ENCODE results near the gene HOXD12.

Gene HOXD12, protein sequence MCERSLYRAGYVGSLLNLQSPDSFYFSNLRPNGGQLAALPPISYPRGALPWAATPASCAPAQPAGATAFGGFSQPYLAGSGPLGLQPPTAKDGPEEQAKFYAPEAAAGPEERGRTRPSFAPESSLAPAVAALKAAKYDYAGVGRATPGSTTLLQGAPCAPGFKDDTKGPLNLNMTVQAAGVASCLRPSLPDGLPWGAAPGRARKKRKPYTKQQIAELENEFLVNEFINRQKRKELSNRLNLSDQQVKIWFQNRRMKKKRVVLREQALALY

DNA sequence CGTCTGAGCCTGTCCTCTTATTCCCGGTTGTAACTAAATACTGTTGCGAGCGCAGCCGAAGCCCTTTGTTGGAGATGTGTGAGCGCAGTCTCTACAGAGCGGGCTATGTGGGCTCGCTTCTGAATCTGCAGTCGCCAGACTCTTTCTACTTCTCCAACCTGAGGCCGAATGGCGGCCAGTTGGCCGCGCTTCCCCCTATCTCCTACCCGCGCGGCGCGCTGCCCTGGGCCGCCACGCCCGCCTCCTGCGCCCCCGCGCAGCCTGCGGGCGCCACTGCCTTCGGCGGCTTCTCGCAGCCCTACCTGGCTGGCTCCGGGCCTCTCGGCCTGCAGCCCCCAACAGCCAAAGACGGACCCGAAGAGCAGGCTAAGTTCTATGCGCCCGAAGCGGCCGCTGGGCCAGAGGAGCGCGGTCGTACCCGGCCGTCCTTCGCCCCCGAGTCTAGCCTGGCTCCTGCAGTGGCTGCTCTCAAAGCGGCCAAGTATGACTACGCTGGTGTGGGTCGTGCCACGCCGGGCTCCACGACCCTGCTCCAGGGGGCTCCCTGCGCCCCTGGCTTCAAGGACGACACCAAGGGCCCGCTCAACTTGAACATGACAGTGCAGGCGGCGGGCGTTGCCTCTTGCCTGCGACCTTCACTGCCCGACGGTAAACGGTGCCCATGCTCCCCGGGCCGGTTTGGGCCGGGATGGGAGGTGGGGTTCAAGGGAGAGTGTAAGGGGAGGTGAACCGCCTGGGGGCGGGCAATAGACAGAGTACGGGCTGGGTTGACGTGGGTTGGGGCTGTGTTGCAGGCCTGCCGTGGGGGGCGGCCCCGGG is at the start of gene HOXD12:
TSS of gene HOXD12 (plus strand) at position 68 of the 819 bp plus-strand sequence. CDS start at position 75, 7 bp downstream.
- no peak for DNase-seq

DNA sequence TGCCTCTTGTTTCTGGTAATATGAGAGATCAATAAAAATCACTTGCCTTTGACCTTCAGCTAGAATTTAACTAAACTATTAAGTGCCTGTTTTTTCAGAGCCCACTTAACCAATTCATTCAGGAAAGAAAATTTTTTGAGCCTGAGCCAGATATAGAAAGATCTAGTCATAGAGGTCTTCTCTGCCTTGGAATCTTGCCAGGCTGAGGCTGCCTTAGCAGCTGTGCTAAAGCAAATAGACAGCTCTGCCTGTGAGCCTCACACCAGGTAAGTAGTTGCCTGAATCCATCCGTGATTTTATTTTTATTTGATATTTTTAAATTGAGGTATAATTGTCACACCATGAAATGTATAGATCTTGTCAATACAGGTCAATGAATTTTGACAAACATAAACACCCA is 43.2 kb upstream of the HOXD12 start:
- no peak for DNase-seq

DNA sequence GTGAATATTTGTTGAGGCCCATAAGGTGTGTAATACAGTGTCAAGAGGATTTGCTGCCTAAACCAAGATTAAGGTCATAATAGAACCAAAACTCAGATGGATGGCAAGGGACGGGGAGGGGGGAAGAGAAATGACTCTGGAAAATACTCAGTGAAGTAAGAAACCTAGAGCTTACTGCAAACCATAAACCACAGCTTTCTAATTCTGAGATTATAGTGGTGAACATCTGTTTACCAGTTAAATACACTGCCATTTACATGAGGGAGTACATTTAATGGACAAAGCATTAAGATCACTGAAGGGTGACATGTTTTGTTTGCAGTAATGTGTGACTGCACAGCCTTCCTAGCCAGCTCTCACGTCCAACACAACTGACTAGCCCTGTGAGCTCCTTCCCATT is 35.6 kb upstream of the HOXD12 start:
- DNase-seq = no peak

DNA sequence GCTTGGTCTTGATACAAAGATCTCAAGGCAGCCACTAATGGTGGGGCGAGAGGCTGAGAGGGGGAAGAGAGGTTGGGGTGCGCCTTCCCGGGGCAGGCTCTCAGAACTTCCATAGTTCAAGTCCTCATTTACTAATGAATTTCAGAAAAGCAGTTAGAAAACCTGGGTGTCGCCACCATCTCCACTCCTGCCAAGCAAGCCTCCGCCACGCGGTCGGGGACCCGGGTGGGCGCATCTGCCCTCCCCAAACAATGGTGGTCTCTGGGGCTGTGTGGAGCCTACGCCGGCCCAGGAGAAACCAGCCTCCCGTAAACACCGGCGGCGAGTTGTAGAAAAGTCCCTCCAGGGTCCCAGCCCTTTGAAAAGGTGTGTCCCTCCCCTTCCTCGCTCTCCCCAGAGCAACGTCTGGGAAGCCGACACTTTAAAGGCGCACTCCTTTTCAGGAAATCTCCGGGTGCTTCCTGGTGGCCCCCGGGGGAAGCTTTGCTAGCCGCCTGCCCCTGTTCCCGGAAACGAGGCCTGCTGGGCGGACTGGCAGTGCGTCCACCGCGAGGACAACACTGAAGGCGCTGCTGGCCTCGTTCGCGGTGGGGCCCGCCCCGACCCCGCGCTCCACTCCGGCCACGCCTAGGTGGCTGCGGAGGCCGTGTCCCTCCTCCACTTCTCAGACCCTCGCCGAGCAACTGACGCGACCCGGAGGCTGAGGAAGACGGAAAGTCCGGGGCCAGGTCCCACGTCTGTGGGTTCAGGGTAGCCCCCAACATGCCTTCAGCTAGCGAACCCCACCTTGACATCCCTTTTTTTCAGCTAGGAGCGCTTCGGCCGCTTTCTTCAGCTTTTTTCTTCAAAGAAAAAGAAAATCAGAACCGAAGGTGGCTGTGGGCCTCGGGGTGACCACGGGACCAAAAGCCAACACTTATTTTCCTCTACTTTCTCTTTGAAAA is 32.7 kb upstream of the HOXD12 start:
- DNase-seq = no peak

DNA sequence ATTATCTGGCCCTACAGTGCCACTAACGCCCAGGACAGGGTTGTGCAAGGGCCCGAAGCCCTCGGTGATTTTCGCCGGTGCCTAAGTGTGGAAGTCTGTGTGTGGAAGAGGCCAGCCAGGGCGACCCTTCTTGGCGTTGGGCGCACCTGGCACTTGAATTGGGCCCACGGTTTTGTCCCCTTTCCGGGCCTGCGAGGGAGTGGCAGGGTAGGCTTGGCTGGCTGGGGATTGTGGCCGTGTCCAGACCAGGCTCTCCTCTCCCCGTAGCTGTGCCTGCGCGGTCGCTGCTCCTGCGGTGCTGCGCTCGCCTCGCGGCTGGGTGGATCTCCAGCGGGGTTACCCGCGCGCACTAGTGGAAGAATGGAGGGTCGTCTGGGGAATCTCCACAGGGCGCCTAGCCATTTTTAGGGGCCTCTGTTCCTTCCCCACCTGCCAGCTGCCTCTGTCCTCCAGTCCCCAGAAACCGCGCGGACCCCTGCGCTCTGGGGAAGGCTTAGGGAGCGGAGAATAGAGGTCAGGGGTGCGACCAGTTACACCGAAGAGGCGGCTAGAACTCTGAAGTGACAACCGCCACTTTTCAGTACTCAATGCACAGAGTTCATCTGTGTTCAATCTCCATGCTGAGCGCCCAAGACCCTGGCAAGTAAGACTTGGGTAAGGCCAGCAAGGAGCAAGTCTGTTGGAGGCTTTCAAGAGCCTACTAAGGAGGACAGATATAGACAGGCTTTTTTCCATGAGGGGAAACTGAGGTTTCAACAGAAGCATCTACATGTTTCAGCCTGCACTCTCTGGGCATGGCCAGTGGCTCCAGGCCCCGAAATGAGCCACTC is 31.8 kb upstream of the HOXD12 start:
- DNase-seq = no peak

DNA sequence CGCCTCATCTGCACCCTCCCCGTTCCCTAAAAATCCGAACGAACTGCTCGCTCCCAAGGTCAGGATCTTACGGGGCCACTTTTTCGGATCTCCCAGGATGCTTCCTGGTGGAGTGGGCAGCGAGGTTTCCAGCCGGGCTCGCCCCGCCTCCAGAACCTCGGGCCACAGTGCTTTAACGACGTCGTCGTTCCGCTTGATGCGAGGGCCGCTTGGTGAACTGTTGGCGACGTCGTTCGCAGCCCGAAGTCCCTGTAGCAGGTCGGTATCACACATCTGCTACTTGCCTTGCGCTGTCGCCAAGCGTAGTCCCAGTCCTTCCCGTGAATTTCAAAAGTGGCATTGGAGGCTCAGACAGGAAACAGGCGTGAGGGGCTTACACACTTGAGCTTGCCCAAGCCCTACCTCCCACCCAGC is 31.2 kb upstream of the HOXD12 start:
- no peak for DNase-seq

DNA sequence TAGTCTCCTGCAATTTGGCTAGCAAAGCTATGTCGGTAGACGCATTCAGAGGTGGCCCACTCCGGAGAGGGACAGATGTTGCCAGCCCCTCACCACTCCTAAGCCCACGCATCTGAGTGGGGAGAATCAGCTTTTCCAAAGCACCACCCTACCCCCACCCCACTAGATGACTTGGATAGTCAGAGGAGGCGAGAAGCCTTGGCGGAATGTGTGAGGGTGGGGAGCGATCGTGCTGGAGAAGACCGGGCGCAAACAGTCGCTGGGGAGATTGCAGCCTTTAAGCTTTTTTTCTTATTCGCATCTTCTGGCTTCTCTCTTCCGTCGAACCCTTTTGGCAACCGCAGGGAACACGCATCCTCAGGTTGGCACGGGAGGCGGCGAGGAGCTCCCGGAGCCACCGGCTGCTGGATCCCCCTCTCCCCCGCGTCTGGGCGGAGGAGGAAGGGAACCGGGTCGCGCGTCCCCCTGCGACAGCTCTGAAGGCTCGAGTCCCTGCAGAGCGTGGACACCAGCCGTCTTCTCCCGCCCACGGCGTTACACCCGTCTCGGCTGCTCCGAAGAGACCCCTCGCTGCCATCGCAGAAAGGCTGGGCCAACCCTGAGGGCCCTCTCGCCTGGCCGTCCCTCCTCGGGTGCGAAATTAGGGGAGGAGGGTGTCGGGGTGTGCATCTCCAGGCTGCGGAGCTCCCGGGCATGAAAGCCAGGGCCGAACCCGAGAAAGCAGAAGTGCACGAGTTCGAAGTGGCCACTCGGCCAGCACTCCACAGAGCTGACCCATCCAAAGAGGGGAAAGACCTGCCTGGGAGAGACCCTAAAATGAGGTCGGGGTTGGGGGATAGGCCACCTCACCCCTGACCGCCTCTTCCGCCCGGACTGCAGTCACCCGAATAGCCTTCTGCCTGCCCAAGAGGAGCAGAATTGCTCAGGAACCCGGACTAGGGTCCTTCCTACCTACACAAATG is 28.0 kb upstream of the HOXD12 start:
- DNase-seq = no peak

DNA sequence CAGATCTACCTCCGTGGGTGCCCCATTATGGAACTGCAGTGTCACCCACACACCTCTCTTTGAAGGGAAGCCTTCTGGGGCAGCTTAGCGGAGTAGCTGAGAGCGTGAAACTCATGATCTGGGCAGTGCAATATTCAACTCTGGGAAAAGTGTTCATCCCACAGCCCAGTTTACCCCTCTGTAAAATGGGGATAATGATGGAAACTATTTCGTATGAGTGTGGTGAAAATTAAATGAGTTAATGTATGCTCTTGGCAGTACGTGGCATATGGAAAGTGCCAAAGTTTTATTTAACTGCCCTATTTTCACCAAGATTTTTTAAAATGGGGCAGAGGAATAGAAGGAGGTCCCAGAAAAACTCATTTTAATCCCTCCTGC is 27.3 kb upstream of the HOXD12 start:
- DNase-seq = no peak

DNA sequence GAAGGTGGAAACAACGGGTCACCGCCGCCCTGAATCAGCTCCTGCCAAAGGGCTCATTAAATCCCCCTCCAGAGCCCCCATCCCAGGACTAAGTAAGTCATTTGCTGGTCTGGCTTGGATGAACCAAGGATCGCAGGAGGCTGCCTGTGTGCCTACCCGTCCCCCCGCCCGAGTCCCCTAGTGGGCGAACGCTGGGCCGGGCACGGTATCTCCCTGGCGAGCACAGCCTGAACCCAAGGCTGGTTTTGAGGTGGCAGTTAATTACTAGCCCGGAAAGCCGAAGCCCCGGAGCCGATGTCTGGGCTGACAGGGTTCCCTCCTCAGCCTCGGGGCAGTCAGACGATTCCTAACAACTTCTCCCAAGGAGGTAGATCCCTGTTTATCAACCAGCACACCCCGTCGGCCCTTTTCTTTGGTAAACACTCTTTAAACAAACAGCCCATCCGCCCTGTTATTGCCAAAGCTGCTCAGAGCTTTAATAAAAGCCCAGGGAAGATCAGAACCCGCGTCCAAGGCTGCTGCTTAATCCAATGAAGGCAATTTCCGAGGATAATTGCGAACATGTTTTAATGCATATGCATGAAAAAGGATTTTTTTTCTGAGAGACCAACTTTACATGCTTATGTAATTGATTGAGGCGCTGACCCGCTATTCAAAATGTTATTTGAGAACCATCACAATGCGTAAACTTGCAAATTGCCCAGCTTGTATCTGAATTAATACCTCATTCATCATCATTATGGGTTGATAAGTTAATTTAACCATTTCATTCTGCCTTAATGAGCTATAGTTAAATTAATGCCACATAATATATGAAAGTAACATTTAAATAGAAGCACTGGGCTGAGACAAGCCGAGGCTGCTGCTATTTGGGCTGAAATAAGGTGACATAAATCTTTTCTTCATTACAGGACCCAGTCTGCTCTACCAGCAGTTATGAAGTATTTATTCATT is 26.4 kb upstream of the HOXD12 start:
- DNase-seq = no peak

DNA sequence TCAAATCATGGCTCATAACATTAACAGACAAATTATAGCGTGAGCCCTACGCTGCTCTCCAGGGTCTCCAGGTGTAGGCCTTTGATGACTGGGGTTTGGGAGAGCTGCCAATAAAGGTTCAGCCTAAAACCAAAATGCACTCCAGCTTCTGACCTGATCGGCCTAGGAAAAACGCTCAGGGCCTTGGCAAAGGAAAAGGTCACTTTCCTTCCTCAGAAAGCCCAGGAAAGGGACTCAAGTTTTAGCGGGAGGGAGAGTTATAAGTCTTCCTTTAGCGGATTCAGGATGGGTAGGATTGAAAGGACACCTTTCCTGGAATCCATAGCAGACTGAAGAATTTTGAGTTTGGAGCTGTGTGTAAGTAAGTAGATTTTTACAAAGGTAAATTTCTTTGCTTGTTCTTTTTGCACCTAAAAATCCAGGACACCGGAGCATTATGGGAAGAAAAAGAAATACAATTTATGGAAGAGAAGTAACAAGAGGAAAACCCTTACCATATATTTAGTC is 24.6 kb upstream of the HOXD12 start:
- DNase-seq = no peak

DNA sequence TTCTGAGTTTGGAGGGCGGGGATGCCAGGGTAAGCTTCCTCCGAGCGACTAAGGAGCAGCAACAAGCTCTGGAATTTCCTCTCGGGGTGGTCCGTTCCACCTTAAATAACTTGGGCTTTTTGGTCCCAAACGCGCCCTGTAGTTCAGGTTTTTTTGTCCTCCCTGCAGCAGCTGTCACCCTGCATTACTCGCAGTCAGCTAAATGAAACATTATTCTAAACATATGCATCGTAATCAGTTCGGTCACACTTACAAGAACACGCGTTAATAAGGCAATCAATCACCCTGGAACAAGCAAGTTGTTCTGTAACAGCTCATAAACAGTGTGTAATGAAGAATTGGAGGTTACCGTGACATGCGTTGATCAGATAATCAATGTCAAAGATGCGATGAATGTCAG is 24.1 kb upstream of the HOXD12 start:
- DNase-seq = no peak

DNA sequence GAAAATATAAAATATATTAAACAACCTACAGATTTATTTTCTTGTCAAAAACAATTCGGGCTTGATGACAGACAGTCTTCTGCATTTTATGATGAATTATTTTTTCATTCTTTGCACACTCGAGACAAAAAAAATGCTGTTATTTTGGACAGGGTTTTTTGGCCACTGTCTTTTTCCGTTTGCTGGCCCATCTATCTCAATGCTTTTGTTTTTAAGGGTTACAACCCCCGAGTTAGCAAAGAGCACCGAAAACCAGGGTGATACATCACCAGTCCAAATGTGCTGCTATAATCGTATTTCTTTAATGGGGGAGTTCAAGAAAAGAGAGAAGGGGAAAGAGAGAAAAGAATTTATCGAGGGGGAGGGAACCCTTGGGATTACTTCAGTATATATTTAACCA is 23.5 kb upstream of the HOXD12 start:
- no peak for DNase-seq

DNA sequence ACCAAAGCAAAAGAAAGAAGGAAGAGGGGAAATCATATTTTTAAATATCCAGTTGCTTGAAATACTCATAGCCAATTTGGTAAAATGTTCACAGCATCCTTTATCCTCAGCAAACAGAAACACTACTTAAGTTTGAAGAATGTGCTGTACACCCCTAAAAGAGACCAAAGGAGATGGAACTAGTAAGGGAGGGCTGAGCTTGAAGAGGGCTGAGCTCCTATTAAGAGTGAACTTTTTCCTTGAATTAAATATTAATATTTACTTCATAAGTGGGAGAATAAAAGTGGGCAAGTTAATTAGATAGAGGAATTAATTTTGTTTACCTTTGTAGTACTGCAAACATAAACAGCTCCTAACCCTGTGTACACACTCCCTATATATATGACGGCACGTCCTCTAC is 22.8 kb upstream of the HOXD12 start:
- DNase-seq = no peak

DNA sequence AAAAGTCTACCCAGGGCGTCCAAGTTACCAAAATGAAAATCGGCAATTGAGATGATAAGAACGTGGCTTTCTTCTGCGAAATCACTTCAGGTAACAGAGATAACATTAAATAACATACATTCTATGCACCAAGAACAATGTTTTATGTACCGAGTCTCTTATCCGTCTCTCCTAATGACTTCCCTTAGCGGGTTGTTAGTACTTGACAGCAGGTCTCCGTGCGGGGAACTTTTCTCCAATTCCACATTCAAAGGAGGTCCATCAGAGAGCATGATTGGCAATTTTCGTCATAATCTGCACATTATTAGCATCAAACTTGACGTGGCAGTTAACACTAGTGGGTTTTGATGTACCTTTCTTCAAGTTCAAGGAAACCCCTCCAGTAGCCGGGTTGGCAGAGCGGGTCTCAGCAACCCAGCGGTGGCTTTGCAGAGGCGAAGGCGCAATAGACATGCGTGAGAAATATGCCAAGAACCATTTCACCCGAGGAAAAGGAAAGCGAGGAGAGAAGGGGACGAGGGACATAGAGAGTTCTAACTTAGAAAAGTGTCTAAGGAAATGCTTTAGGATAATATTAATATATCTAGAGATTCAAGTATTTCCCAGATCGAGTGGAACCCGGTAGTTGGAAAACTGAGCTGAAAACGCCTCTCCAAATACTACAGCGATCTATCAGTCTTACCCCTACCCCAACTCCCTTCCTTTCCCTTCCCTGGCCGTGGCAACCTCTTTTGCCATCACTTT is 20.9 kb upstream of the HOXD12 start:
- no peak for DNase-seq

DNA sequence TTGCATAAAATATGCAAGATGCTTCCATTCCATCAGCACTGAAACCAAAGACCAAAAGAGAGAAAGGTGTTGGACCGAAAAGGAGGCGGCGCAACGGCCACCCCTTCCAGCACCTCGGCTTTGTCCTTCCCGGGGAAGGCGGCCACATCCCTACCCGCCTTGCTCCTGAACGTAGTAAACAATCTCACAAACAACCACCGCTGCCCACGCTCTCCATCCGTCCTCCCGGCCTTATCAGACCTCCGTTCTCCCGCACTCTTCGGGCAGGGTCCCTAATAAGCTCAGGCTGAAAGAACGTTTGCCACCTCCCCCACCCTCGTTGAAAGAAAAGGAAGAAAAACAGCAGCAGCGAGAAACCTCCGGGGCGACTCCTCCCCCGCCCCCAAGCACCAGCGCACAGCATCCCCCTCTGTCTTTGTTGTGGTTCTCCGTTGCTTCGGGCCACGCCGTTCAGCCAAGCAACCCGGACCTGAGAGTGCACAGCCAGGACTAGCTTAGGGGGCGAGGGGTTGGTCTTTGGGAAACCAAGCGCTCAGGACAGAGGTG is 20.2 kb upstream of the HOXD12 start:
- DNase-seq = no peak

DNA sequence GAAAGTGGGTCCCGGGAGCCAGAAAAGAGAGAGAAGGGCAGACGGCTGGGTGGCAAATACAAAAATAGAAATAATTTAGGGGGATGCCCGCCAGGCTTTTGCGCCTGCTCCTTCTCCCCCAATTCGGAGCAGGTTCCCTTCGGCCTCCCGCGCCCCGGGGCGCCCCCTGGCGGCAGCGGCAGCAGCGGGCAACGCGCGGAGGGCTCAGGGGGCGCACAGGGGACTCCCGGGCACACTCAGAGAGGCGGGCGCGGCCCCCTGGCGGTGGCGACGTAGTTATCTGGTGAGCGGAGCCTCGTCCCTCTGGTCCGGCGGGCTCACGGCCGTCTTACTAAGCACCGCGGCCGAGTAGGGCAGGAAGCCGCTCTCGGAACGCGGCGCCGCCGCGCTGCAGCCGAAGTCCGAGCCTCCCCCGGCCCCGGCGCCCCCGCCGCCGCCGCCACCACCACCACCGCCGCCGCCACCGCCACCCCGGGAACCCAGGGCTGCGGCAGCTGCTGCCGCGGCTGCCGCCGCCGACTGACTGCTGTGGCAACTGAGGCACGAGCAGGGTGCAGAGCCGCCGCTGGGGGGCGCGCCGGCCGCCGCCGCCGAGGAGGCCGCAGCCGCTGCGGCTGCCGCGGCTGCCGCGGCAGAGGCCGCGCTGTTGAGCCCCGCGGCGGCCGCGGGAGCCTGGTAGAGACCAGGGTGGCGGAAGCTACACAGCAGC is 19.6 kb upstream of the HOXD12 start:
- DNase-seq = no peak

DNA sequence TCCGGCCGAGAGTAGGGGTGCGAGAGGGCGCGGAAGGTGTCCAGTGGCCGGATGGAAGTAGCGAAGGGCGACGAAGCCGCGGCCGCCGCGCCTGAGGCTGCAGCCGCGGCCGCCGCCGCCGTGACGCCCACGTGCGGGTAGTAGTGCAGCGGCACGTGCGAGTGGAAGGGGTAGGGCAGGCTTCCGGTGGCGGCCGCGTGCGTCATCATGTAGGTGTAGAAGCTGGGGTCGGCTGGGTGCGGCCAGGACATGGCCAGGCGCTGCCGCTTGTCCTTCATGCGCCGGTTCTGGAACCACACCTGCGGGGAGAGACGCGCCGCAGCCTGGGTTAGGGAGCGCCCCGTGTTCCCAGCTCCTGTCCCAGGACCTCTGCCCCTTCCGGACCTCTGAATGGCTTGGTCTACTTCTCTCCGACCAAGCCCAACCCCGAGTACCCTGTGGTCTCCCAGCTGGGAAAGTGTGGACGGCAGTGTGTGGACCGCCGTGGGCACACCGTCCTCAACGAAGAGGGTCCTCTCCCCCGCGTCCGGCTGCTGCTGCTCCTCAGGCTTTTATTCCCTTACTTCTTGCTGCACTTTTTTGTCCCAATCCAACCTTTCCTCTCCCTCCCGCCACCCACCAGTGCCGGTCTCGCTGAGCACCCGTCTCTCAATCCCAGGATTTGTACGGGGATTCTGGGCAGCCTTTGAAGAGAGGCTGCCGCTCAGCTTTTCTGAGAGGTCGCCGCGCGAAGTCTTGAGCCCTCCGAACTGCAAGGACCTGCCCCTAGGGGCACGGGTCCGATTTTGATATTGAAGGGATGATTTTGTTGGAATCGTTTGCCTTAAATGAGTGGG is 18.8 kb upstream of the HOXD12 start:
- DNase-seq = no peak

All from cerebellar nuclear complex (tissue), 1 donor.